GM06990 (cell line): ENCODE results near the gene PKP3.
A peak's percentile ranks its signal among the peaks of the same experiment; 100 is the strongest.
"Not testable (repeated sequence)": the region's sequence is repeated elsewhere in the genome, so short reads cannot be mapped to it uniquely, and the experiment has no call there.

Source experiments
- DNase-seq: peaks from one replicate; pipeline ENCODE4 v3.0.0-alpha.2; 2011; ENCODE audit not compliant: insufficient read length; ENCODE audit errors: extremely low read depth
- H3K27me3 ChIP-seq: replicated peaks from 2 replicates; pipeline ENCODE4 v1.6.0; 2011; ENCODE audit warnings: low read length; ENCODE audit not compliant: control insufficient read depth, insufficient read depth
- H3K36me3 ChIP-seq: 2 replicates; pipeline ENCODE4 v1.5.1; 2011; ENCODE audit warnings: low read length; ENCODE audit not compliant: control insufficient read depth, insufficient read depth
- H3K4me3 ChIP-seq: replicated peaks from 2 replicates; pipeline ENCODE4 v1.5.1; 2011; ENCODE audit warnings: low read depth, mild to moderate bottlenecking, control low read depth, low read length
- TF ChIP-seq, protein P1 (sequence below): IDR thresholded peaks from 2 replicates; pipeline ENCODE4 v1.5.1; 2011; ENCODE audit warnings: low read length, control low read depth, mild to moderate bottlenecking, inconsistent platforms; ENCODE audit not compliant: insufficient read depth, poor library complexity, severe bottlenecking

Gene PKP3

GRCh38 chr11:396948-397548, 3.0 kb downstream of the PKP3 start:
- DNase-seq, result peak; percentile 65
- H3K4me3 ChIP-seq, result peak overlapping the region; percentile 25

DNA sequence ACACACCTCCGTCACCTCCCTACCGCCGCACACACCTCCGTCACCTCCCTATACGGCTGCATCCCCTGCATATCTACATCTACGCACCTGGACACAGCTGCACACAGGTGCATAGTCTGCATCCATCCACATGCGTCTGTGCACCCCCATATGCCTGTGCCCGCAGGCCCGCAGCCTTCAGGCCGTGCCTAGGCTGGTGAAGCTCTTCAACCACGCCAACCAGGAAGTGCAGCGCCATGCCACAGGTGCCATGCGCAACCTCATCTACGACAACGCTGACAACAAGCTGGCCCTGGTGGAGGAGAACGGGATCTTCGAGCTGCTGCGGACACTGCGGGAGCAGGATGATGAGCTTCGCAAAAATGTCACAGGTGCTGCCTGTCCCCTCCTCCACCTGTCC, 4.8 kb downstream of the PKP3 start:
- no peak for DNase-seq
- no peak overlapping the region for H3K4me3 ChIP-seq
- TF ChIP-seq, protein P1, sequence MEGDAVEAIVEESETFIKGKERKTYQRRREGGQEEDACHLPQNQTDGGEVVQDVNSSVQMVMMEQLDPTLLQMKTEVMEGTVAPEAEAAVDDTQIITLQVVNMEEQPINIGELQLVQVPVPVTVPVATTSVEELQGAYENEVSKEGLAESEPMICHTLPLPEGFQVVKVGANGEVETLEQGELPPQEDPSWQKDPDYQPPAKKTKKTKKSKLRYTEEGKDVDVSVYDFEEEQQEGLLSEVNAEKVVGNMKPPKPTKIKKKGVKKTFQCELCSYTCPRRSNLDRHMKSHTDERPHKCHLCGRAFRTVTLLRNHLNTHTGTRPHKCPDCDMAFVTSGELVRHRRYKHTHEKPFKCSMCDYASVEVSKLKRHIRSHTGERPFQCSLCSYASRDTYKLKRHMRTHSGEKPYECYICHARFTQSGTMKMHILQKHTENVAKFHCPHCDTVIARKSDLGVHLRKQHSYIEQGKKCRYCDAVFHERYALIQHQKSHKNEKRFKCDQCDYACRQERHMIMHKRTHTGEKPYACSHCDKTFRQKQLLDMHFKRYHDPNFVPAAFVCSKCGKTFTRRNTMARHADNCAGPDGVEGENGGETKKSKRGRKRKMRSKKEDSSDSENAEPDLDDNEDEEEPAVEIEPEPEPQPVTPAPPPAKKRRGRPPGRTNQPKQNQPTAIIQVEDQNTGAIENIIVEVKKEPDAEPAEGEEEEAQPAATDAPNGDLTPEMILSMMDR, result no peak
- no peaks in the 10 kb centered on the region for H3K27me3 ChIP-seq
- H3K36me3 ChIP-seq, result no peaks in the 10 kb centered on the region

More at GRCh38 chr11:396948-397548, 3.0 kb downstream of the PKP3 start:
- TF ChIP-seq, protein P1, result peak; percentile 56
- Histone ChIP-seq H3K27me3 (no peaks in the 10 kb centered on the region), H3K36me3 (no peaks in the 10 kb centered on the region)

- DNase-seq, result no peak
- no peaks in the 10 kb centered on the region for H3K36me3 ChIP-seq
- no peak overlapping the region for H3K4me3 ChIP-seq
- H3K27me3 ChIP-seq, result no peaks in the 10 kb centered on the region
- TF ChIP-seq, protein P1, result no peak
These were observed 5.8 kb downstream of the PKP3 start for GRCh38 chr11:399731-400211.

DNA sequence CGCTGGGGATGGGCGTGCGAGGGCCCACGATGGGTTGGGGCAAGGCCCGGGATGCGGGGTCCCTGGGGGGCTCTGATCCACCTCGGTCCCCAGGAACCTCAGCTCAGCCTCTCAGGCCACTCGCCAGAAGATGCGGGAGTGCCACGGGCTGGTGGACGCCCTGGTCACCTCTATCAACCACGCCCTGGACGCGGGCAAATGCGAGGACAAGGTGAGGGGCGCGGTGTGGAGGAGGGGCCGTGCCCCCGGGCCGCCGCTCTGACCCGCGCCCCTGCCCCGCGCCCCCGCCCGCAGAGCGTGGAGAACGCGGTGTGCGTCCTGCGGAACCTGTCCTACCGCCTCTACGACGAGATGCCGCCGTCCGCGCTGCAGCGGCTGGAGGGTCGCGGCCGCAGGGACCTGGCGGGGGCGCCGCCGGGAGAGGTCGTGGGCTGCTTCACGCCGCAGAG, 6.3 kb downstream of the PKP3 start:
- H3K27me3 ChIP-seq, result no peaks in the 10 kb centered on the region
- no peak overlapping the region for H3K4me3 ChIP-seq
- TF ChIP-seq, protein P1, result no peak
- DNase-seq, result no peak
- no peaks in the 10 kb centered on the region for H3K36me3 ChIP-seq

- not testable (repeated sequence) for H3K27me3 ChIP-seq, DNase-seq, H3K4me3 ChIP-seq, H3K36me3 ChIP-seq
These were observed 7.2 kb downstream of the PKP3 start for GRCh38 chr11:401196-401595.

DNA sequence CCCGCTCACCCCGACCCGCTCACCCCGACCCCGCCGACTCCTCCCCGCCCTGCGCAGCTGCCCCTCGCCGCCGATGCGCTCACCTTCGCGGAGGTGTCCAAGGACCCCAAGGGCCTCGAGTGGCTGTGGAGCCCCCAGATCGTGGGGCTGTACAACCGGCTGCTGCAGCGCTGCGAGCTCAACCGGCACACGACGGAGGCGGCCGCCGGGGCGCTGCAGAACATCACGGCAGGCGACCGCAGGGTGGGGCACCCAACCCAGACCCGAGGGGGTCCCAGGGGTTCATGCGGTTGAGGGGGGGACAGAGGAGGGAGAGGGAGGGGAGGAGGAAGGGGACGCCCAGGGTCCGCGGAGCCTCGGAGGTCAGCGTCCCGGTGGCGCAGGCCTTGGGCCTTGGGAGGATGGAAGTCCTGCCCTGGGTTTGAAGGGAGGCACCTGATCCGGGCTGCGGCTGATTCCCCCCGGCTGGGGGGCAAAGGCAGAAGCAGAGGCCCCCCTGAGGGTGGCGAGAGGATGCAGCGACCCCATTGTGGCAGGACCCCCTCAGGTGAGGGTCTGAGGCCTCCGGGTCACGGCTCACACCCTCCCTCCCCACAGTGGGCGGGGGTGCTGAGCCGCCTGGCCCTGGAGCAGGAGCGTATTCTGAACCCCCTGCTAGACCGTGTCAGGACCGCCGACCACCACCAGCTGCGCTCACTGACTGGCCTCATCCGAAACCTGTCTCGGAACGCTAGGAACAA, 9.2 kb downstream of the PKP3 start:
- peak; percentile 9 for DNase-seq
- H3K36me3 ChIP-seq, result no peaks in the 10 kb centered on the region
- TF ChIP-seq, protein P1, result no peak
- no peak overlapping the region for H3K4me3 ChIP-seq
- no peaks in the 10 kb centered on the region for H3K27me3 ChIP-seq
